CD4-positive, CD25-positive, alpha-beta regulatory T cell (primary cell): ENCODE results near the gene CRHR2. TPM values are rescaled to one million over a fixed set of nuclear protein-coding genes. Genes with fewer than 3 reads are reported as not detected.

Experiments
- ATAC-seq, 2 donors: fragments of 150-1000 bp; cut with Tn5 transposase; one replicate each; pipeline ENCODE4 v1.10.0; 2021; ENCODE audit warnings: low read depth in 2 of 2, moderate number of reproducible peaks in 2 of 2, moderate library complexity in 1 of 2
- DNase-seq, 3 donors: peaks; one replicate each; pipeline versions ENCODE4 v3.0.0 to v3.0.0-alpha.2; 2012 to 2022; ENCODE audit warnings: mixed read lengths in 1 of 3
- H3K27ac ChIP-seq: one replicate; pipeline ENCODE4 v1.7.0; 2013; ENCODE audit warnings: mild to moderate bottlenecking, low read length; ENCODE audit not compliant: insufficient read depth, poor library complexity, severe bottlenecking
- H3K27me3 ChIP-seq: one replicate; pipeline ENCODE4 v1.7.0; 2013; ENCODE audit warnings: low read length; ENCODE audit not compliant: control insufficient read depth, insufficient read depth
- H3K36me3 ChIP-seq: one replicate; pipeline ENCODE4 v1.7.0; 2013; ENCODE audit warnings: mild to moderate bottlenecking, low read length, moderate library complexity; ENCODE audit not compliant: control insufficient read depth, insufficient read depth
- H3K4me1 ChIP-seq: 2 replicates; pipeline ENCODE4 v1.7.0; 2013; ENCODE audit warnings: mild to moderate bottlenecking, low read length; ENCODE audit not compliant: insufficient read depth, control insufficient read depth, poor library complexity, severe bottlenecking
- H3K4me3 ChIP-seq: one replicate; pipeline ENCODE4 v1.7.0; 2013; ENCODE audit warnings: low read depth, mild to moderate bottlenecking, low read length, moderate library complexity
- H3K9me3 ChIP-seq, 2 experiments: 1 replicate in 1 of 2; 2 replicates in 1 of 2; pipeline ENCODE4 v1.7.0; 2013; ENCODE audit warnings: low read length in 2 of 2, mild to moderate bottlenecking in 1 of 2, moderate library complexity in 1 of 2; ENCODE audit not compliant: control insufficient read depth in 2 of 2
- H3K27ac Mint-ChIP-seq, 3 donors: one replicate each; pipeline ENCODE4 v1.8.0; 2020 to 2022; ENCODE audit warnings: mild to moderate bottlenecking in 3 of 3, mixed read lengths in 3 of 3, moderate library complexity in 2 of 3
- H3K27me3 Mint-ChIP-seq: one replicate; pipeline ENCODE4 v1.8.0; 2022; ENCODE audit warnings: mild to moderate bottlenecking, mixed read lengths
- H3K36me3 Mint-ChIP-seq: one replicate; pipeline ENCODE4 v1.8.0; 2020; ENCODE audit warnings: mixed read lengths
- H3K4me1 Mint-ChIP-seq, 4 donors: one replicate each; pipeline ENCODE4 v1.8.0; 2020 to 2022; ENCODE audit warnings: mixed read lengths in 4 of 4, mild to moderate bottlenecking in 1 of 4
- H3K4me3 Mint-ChIP-seq, 4 donors: one replicate each; pipeline ENCODE4 v1.8.0; 2020 to 2022; ENCODE audit warnings: mild to moderate bottlenecking in 4 of 4, mixed read lengths in 4 of 4, moderate library complexity in 3 of 4
- H3K9me3 Mint-ChIP-seq, 7 donors: one replicate each; pipeline ENCODE4 v1.8.0; 2020 to 2022; ENCODE audit warnings: mixed read lengths in 7 of 7, mild to moderate bottlenecking in 3 of 7, moderate library complexity in 2 of 7
- polyA plus RNA-seq, 4 donors: library from polyadenylated mRNA; unstranded; fragments of 300-500 nt; fragmentation: Illumina TruSeq; gene quantifications; one replicate each; pipeline ENCODE4 v1.2.3, GENCODE V29; 2021
- total RNA-seq: library from RNA; stranded (reverse); gene quantifications from one replicate; pipeline ENCODE4 v1.2.3, GENCODE V29; 2022

The CRHR2 gene
- total and polyA plus RNA-seq, 5 donors from 2014 or later: not detected

DNA sequence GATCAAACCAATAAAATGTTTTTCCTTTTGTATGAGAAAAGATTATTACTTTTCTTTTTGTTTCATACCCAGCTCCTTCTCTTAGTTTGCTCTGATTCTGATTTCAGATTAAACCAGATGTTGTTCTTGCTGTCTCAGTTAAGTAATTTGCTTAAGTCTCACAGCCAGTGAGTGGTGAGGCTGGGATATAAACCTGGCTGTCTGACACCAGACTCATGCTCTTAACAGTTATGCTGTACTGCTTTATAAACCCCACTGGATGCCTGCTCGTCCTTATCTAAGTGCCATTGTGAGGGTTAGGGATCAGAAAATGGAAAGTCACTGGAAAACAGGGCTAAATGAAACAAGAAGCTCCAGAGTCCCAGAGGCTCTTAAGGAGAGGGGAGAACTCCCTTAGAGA lies 63.3 kb downstream of the CRHR2 start:
- H3K4me3 Mint-ChIP-seq: no peak overlapping the region
- H3K27ac Mint-ChIP-seq: no peak overlapping the region
- no peaks in the 10 kb centered on the region for H3K27me3 ChIP-seq
- no peaks in the 10 kb centered on the region for H3K27me3 Mint-ChIP-seq
- no peak overlapping the region for H3K27ac ChIP-seq
- H3K36me3 Mint-ChIP-seq: peaks cover 51% of the 10 kb centered on the region
- H3K4me1 ChIP-seq: no peaks in the 10 kb centered on the region
- no peaks in the 10 kb centered on the region for H3K9me3 ChIP-seq
- ATAC-seq (no peak), DNase-seq (no peak)
- peaks cover 88% of the 10 kb centered on the region for H3K36me3 ChIP-seq
- H3K9me3 Mint-ChIP-seq: no peaks in the 10 kb centered on the region
- peaks cover 2 to 14% (median 6%) of the 10 kb centered on the region in 4 donors for H3K4me1 Mint-ChIP-seq
- no peak overlapping the region for H3K4me3 ChIP-seq

- Mint-ChIP-seq H3K36me3 (peaks cover 53% of the 10 kb centered on the region), H3K4me1 (peaks cover 8 to 17% (median 10%) of the 10 kb centered on the region in 4 donors), H3K9me3 (no peaks in the 10 kb centered on the region), H3K27me3 (no peaks in the 10 kb centered on the region), H3K27ac (peak overlapping the region in 1 of 3 donors; percentile 45), H3K4me3 (no peak overlapping the region)
- Histone ChIP-seq H3K36me3 (peaks cover 89% of the 10 kb centered on the region), H3K4me3 (no peak overlapping the region), H3K9me3 (no peaks in the 10 kb centered on the region), H3K4me1 (no peaks in the 10 kb centered on the region), H3K27me3 (no peaks in the 10 kb centered on the region), H3K27ac (no peak overlapping the region)
- ATAC-seq: no peak
- no peak for DNase-seq
These were observed 64.1 kb downstream of the CRHR2 start for GRCh38 chr7:30618080-30618676.

DNA sequence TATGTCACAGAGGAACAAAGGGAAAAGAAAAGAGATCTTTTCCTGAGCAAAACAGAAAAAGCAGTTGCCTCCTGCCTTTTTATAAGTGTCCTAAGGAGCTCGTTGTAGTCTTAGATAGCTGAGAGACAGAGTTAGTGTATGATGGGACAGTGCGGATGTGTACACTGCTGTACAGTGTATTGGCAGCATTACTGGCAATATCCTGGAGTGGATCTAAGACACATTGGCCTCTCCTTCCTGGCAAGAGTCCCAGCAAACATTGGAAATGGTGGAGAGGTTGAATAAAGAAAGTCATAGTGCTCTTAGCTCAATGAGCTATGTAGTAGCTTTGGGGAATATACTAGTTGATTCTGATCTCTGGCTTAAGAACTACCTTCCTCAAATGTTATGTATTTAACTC lies 64.9 kb downstream of the CRHR2 start:
- H3K27ac Mint-ChIP-seq: peak overlapping the region in 1 of 3 donors; percentile 83
- H3K4me1 ChIP-seq: no peaks in the 10 kb centered on the region
- no peaks in the 10 kb centered on the region for H3K27me3 ChIP-seq
- H3K36me3 Mint-ChIP-seq: peaks cover 56% of the 10 kb centered on the region
- H3K4me3 Mint-ChIP-seq: no peak overlapping the region
- no peak overlapping the region for H3K27ac ChIP-seq
- no peak for ATAC-seq
- peaks cover 91% of the 10 kb centered on the region for H3K36me3 ChIP-seq
- H3K4me1 Mint-ChIP-seq: peaks cover 9 to 21% (median 12%) of the 10 kb centered on the region in 4 donors
- H3K27me3 Mint-ChIP-seq: no peaks in the 10 kb centered on the region
- DNase-seq: no peak
- no peaks in the 10 kb centered on the region for H3K9me3 Mint-ChIP-seq
- H3K4me3 ChIP-seq: no peak overlapping the region
- H3K9me3 ChIP-seq: no peaks in the 10 kb centered on the region

DNA sequence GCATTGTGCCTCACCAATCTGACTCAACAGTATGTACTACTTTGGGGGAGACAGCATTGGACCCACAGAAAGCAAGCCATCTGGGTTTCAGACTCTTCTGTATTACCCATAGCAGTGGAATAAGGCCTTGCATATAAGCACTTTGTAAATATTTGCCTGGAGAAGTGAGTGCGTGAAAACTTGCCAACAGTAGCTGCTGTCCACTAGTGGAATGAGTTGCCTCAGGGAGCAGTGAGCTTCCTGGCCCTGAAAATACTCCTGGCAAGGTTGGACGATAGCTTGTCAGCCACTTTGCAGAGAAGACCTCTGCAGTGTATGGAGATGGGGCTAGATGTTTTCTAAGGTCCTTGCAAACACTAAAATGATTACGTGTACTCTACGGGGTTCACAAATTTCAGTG lies 65.9 kb downstream of the CRHR2 start:
- no peak for ATAC-seq
- no peak overlapping the region for H3K27ac ChIP-seq
- peaks cover 50% of the 10 kb centered on the region for H3K36me3 Mint-ChIP-seq

GRCh38 chr7:30613366-30614325 lies 68.6 kb downstream of the CRHR2 start:
- peaks cover 75% of the 10 kb centered on the region for H3K36me3 ChIP-seq
- Mint-ChIP-seq H3K27me3 (no peaks in the 10 kb centered on the region), H3K27ac (peak overlapping the region in 2 of 3 donors; percentile 59 to 62), H3K9me3 (no peaks in the 10 kb centered on the region), H3K36me3 (peaks cover 56% of the 10 kb centered on the region), H3K4me1 (peaks cover 14 to 28% (median 24%) of the 10 kb centered on the region in 4 donors), H3K4me3 (no peak overlapping the region)
- H3K27me3 ChIP-seq: no peaks in the 10 kb centered on the region
- H3K9me3 ChIP-seq: no peaks in the 10 kb centered on the region
- H3K27ac ChIP-seq: no peak overlapping the region
- peaks cover 4% of the 10 kb centered on the region for H3K4me1 ChIP-seq
- ATAC-seq (no peak), DNase-seq (no peak)
- H3K4me3 ChIP-seq: no peak overlapping the region

More for the DNA sequence above, 65.9 kb downstream of the CRHR2 start:
- Mint-ChIP-seq H3K27ac (peak overlapping the region in 1 of 3 donors; percentile 26), H3K4me3 (no peak overlapping the region), H3K27me3 (no peaks in the 10 kb centered on the region), H3K4me1 (peaks cover 14 to 21% (median 16%) of the 10 kb centered on the region in 4 donors), H3K9me3 (no peaks in the 10 kb centered on the region)
- no peak for DNase-seq
- Histone ChIP-seq H3K4me3 (no peak overlapping the region), H3K36me3 (peaks cover 85% of the 10 kb centered on the region), H3K9me3 (no peaks in the 10 kb centered on the region), H3K4me1 (no peaks in the 10 kb centered on the region), H3K27me3 (no peaks in the 10 kb centered on the region)

DNA sequence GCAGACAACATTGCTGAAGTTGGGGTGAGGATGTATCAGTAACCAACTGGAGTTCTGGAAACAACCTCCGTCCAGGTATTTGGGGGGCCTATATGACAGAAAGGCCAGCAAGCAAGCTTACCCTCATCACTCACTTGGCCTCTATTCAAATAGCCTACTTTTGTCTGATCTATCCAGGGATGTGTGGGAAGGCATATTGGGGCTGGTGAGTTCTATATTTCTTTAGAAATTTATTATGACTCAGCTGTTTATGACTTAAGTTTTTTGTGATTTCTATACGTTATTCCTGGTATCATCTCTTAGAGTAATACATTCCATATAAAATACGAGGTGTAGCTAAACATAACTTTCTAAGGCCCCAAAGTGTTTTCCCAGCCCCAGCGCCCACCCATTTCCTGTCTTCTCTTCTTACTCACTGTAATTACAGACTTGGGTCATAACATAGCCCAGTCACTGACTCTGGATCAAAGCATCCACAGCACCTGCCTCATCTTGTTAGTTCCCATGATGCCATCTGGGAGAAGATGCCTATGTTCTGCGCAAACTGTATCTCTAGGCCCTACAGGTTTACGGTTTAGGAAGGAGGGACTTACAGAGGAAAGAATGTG lies 69.5 kb downstream of the CRHR2 start:
- DNase-seq (no peak), ATAC-seq (no peak)
- Histone ChIP-seq H3K4me1 (peaks cover 4% of the 10 kb centered on the region), H3K4me3 (no peak overlapping the region), H3K9me3 (no peaks in the 10 kb centered on the region), H3K27ac (no peak overlapping the region), H3K27me3 (no peaks in the 10 kb centered on the region), H3K36me3 (peaks cover 75% of the 10 kb centered on the region)
- Mint-ChIP-seq H3K9me3 (no peaks in the 10 kb centered on the region), H3K27me3 (no peaks in the 10 kb centered on the region), H3K4me3 (no peak overlapping the region), H3K36me3 (peaks cover 56% of the 10 kb centered on the region), H3K27ac (peak overlapping the region; percentile 27 to 62 (median 59)), H3K4me1 (peaks cover 20 to 29% (median 25%) of the 10 kb centered on the region in 4 donors)

DNA sequence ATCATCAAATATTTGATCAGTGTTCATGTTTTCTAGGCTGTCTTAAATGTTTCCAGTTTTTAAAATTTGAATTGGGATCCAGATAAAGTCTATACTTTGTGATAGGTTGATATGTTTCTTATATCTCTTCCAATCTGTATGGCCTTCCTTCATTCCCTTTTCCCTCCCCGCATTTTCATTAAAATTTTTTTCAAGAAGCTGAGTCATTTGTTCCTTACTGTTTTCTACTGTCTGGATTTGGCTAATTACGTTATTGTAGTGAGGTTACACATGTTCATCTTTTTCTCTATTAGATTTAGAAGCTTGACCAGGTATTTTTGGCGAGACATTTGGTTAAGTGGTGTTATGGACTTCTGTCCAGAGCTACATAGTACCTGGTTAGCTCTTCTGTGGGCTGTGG lies 76.4 kb downstream of the CRHR2 start:
- Mint-ChIP-seq H3K27ac (no peak overlapping the region), H3K4me1 (peaks cover 13 to 25% (median 17%) of the 10 kb centered on the region in 4 donors), H3K4me3 (no peak overlapping the region), H3K9me3 (no peaks in the 10 kb centered on the region), H3K36me3 (peaks cover 55% of the 10 kb centered on the region), H3K27me3 (no peaks in the 10 kb centered on the region)
- Histone ChIP-seq H3K4me1 (peaks cover 4% of the 10 kb centered on the region), H3K27ac (no peak overlapping the region), H3K27me3 (no peaks in the 10 kb centered on the region), H3K9me3 (no peaks in the 10 kb centered on the region), H3K36me3 (peaks cover 86% of the 10 kb centered on the region), H3K4me3 (no peak overlapping the region)
- DNase-seq (no peak), ATAC-seq (no peak)
